Activated naive CD8-positive, alpha-beta T cell treated with anti-CD3 and anti-CD28 coated beads for 36 hours (primary cell): Measurements from ENCODE around the gene TAOK1. TPM values are rescaled to one million over a fixed set of nuclear protein-coding genes. Genes with fewer than 3 reads are reported as not detected.
"Not testable (repeated sequence)": the region's sequence is repeated elsewhere in the genome, so short reads cannot be mapped to it uniquely, and the experiment has no call there.

Experiments
- DNase-seq: peaks from one replicate; pipeline ENCODE4 v3.0.0; 2021
- H3K27ac Mint-ChIP-seq: one replicate; pipeline ENCODE4 v1.8.0; 2022; ENCODE audit warnings: mild to moderate bottlenecking, moderate library complexity, mixed read lengths
- H3K27me3 Mint-ChIP-seq: one replicate; pipeline ENCODE4 v1.8.0; 2022; ENCODE audit warnings: mild to moderate bottlenecking, mixed read lengths
- H3K36me3 Mint-ChIP-seq: one replicate; pipeline ENCODE4 v1.8.0; 2021; ENCODE audit warnings: mild to moderate bottlenecking, mixed read lengths
- H3K4me1 Mint-ChIP-seq: one replicate; pipeline ENCODE4 v1.8.0; 2021; ENCODE audit warnings: mixed read lengths
- H3K4me3 Mint-ChIP-seq: one replicate; pipeline ENCODE4 v1.8.0; 2022; ENCODE audit warnings: mild to moderate bottlenecking, moderate library complexity, mixed read lengths
- H3K9me3 Mint-ChIP-seq: one replicate; pipeline ENCODE4 v1.8.0; 2022; ENCODE audit warnings: mixed read lengths
- total RNA-seq, 2 experiments: library from RNA; stranded (reverse); gene quantifications; one replicate each; pipeline ENCODE4 v1.2.3, GENCODE V29; 2021

TAOK1 gene
- total RNA-seq, 2 experiments from 2014 or later = 20.8 to 25.8 TPM

DNA sequence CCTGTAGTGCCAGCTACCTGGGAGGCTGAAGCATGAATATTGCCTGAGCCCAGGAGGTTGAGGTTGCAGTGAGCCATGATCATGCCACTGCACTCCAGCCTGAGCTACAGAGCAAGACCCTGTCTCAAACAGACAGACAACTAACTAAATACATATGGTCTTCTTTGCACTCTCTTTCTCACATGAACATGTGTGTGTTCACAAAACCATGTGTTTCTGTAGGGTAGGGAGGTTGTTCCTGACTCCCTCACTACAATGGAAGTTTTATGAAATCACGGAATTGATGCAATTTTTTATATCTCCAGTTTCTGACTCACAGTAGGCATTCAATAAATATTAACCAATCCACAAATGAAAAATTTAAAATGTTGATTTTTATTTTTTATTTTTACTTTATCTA, 128.2 kb downstream of the TAOK1 start:
- Mint-ChIP-seq H3K4me1 (no peaks in the 10 kb centered on the region), H3K4me3 (no peak overlapping the region), H3K27me3 (no peaks in the 10 kb centered on the region), H3K9me3 (no peaks in the 10 kb centered on the region), H3K27ac (no peak overlapping the region), H3K36me3 (peaks cover 17% of the 10 kb centered on the region)
- no peak for DNase-seq

DNA sequence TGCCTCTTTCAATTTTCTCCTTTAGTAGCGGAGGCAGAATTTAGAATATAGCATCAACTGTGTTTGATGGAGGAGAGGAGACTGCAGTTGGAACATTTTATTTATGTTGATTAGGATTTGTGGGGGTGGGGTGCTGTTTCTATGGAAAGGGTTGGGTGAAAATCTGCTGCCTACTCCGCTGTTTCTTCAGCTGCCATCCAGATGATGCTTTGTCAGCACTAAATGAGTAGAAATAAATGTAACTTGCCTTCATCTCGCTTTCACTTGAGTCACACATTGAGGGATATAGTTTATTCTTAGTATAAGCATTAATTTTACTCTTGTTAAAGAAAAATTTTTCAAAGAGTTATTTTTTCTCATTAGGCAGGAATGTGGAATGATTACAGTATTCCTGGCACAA, 134.5 kb downstream of the TAOK1 start:
- Mint-ChIP-seq H3K36me3 (peaks cover 1% of the 10 kb centered on the region), H3K27me3 (no peaks in the 10 kb centered on the region), H3K27ac (no peak overlapping the region)

DNA sequence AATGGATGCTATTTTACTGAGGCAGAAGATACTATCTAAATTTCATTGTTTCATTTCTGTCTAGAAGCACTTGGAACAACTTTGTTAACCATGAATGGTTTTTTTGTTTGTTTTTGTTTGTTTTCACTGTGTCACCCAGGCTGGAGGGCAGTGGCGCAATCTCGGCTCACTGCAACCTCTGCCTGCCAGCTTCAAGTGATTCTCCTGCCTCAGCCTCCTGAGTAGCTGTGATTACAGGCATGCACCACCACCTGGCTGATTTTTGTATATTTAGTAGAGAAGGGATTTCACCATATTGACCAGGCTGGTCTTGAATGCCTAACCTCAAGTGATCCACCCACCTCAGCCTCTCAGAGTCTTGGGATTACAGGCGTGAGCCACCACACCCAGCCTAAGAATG, 136.2 kb downstream of the TAOK1 start:
- H3K27me3 Mint-ChIP-seq = no peaks in the 10 kb centered on the region
- no peaks in the 10 kb centered on the region for H3K36me3 Mint-ChIP-seq
- H3K4me3 Mint-ChIP-seq = no peak overlapping the region
- no peak overlapping the region for H3K27ac Mint-ChIP-seq
- no peak for DNase-seq
- H3K4me1 Mint-ChIP-seq = no peaks in the 10 kb centered on the region
- H3K9me3 Mint-ChIP-seq = no peaks in the 10 kb centered on the region

More for the DNA sequence above, 134.5 kb downstream of the TAOK1 start:
- no peaks in the 10 kb centered on the region for H3K4me1 Mint-ChIP-seq
- DNase-seq = no peak
- no peaks in the 10 kb centered on the region for H3K9me3 Mint-ChIP-seq
- H3K4me3 Mint-ChIP-seq = no peak overlapping the region

DNA sequence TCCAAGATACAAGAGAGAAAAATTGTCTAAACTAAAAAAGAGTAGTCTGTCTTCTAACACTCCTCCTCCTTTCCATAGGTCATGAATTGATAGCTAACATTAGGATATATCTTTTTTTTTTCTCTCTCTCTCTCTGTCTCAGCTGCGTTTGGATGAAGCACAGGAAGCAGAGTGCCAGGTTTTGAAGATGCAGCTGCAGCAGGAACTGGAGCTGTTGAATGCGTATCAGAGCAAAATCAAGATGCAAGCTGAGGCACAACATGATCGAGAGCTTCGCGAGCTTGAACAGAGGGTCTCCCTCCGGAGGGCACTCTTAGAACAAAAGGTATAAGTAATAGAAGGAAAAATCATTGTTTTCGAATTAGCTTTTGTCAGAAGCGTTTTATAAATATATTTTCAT, 143.8 kb downstream of the TAOK1 start:
- no peaks in the 10 kb centered on the region for H3K9me3 Mint-ChIP-seq
- DNase-seq = no peak
- H3K4me3 Mint-ChIP-seq = no peak overlapping the region
- H3K27me3 Mint-ChIP-seq = no peaks in the 10 kb centered on the region
- H3K27ac Mint-ChIP-seq = no peak overlapping the region
- no peaks in the 10 kb centered on the region for H3K4me1 Mint-ChIP-seq
- peaks cover 9% of the 10 kb centered on the region for H3K36me3 Mint-ChIP-seq

DNA sequence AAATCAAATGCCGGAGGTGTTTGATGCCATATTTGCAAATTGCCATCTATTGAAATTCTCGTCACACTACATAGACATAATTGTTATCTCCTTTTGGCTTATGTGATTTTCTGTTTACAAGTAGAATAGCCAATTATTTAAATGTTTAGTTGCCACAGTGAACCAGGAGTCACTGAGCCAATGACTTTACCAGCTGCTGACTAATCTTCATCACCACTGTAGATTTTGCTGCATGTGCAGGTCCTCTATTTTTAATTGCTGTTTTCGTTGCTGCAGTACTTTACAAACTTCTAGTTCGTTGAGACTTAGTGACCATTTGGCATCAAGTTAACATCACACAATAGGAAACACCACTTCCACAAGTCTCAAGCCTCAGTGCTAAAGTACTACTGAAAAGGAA, 153.9 kb downstream of the TAOK1 start:
- H3K27ac Mint-ChIP-seq = no peak overlapping the region
- H3K4me1 Mint-ChIP-seq = peaks cover 3% of the 10 kb centered on the region
- no peak for DNase-seq
- peaks cover 5% of the 10 kb centered on the region for H3K36me3 Mint-ChIP-seq
- no peaks in the 10 kb centered on the region for H3K27me3 Mint-ChIP-seq
- H3K4me3 Mint-ChIP-seq = no peak overlapping the region
- no peaks in the 10 kb centered on the region for H3K9me3 Mint-ChIP-seq

DNA sequence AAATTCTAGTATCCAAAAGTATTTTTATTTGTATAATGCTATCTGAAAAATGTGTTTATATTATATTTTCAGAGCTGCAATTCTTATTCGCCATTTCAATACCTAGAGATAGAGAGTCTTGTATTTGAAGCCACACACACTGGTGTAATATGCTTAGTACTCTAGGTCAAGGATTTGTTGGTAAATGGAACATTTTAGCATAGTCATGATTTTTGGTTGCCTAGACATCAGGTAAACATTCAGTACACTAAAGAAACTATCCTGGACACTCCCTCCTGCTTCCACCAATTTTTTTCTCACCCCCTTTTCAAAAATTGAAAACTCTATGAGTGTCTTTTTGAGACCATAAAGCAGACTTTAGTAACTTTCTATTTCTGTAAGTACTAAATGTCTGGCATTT, 155.9 kb downstream of the TAOK1 start:
- Mint-ChIP-seq H3K9me3 (no peaks in the 10 kb centered on the region), H3K4me1 (peaks cover 6% of the 10 kb centered on the region)

DNA sequence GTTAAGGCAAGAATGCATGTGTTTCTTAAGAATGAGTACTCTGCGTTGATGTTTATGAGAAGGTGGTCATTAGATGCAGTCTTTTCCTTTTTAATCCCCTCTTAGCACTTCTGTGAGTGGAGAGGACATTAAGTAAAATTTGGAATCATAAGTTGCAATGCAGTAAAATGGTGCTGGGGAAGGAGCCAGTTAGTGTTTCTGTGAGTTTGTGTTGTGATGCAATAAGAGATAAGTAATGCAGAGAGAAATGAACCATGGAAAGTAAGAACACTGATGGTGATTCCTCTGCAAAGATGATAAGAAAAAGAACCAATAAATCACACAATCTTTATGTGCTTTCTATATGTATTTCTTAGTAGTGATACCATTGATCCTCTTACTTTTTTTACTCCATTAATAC, 156.7 kb downstream of the TAOK1 start:
- H3K4me3 Mint-ChIP-seq = no peak overlapping the region
- H3K27ac Mint-ChIP-seq = no peak overlapping the region
- DNase-seq = no peak
- peaks cover 6% of the 10 kb centered on the region for H3K4me1 Mint-ChIP-seq
- no peaks in the 10 kb centered on the region for H3K27me3 Mint-ChIP-seq
- no peaks in the 10 kb centered on the region for H3K9me3 Mint-ChIP-seq
- H3K36me3 Mint-ChIP-seq = peaks cover 4% of the 10 kb centered on the region

More for the DNA sequence above, 155.9 kb downstream of the TAOK1 start:
- Mint-ChIP-seq H3K27ac (no peak overlapping the region), H3K36me3 (peaks cover 4% of the 10 kb centered on the region), H3K27me3 (no peaks in the 10 kb centered on the region), H3K4me3 (no peak overlapping the region)
- DNase-seq = no peak

DNA sequence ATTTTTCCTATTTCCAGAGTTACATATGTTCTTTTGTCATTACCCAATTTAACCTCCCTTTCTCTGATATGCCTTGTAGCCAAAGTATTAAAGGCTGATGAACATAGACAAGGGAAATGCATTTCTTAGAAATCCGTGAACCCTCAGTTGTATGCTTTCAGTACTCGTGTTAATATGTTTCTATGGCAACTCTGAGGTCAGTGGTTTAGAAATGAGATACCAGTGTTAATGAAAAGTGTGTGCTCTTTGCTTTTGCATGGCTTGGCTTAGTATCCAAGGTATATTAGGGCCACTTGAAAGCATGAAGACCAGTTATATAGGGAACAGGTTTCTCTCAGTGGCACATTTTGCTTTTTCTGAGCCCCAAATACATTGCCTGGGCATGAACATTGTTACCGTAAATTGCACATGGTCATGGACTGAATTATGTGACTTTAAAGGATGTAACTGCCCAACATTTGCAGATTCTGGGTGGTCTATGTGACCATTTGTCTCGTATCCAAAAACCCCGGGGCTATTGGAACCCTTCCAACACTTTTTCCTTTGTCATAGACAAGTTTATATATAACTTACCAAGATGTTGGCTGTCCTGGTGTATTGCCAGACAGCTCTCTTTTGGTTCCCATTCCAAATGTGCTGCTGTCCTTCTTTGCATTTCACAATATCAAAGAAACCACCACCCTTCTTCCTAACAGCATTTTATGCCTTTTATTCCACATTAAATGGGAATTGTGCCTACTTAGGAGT, 159.2 kb downstream of the TAOK1 start:
- Mint-ChIP-seq H3K4me3 (no peak overlapping the region), H3K36me3 (no peaks in the 10 kb centered on the region), H3K27me3 (no peaks in the 10 kb centered on the region), H3K27ac (no peak overlapping the region), H3K9me3 (no peaks in the 10 kb centered on the region), H3K4me1 (peaks cover 6% of the 10 kb centered on the region)
- no peak for DNase-seq

DNA sequence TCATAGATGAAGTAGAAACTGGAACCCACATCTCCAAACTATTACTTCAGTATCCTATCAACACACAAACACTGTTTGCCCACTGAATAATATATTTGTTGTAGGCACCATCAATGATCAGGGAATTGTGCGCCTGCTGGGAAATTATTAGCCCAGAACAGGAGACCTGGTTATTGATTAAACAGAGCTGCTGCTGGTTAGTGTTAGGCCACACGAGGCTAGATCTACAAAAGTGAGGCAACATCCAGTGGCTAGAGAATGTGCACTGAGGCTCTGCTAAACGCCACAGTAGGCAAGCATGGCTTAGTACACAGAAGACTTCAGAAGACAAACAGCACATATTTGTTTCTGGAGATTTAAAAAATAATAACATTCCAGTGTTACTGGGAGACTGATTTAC, 165.7 kb downstream of the TAOK1 start:
- Mint-ChIP-seq H3K4me1 (peaks cover 8% of the 10 kb centered on the region), H3K36me3 (peaks cover 4% of the 10 kb centered on the region), H3K4me3 (no peak overlapping the region), H3K9me3 (no peaks in the 10 kb centered on the region), H3K27ac (no peak overlapping the region), H3K27me3 (peaks cover 3% of the 10 kb centered on the region)
- DNase-seq = no peak

DNA sequence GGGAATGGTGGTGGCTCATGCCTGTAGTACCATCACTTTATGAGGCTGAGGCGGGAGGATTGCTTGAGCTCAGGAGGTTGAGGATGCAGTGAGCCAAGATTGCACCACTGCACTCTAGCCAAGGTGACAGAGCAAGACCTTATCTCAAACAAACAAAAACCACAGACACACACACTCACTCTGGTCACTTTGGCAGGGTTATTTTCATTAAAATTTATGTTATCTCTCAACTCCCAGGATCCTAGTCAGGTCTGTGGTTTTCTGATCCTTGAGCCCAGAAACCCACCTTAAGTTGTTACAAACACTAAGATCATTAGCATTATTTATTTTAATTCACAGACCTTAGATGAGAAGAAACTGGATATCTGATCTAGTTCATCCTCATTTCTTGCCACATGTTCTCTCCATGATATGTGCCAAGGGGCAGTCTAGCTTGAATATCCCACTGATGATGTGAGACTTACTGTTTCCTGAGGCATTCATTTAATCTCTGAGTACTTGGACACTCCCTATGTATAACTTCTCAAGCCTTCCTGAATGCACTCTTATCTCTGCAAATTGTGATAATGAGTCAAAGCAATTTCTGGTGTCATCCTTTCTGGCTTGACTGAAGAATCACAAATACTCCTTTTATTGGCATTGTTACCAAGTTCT, 167.0 kb downstream of the TAOK1 start:
- DNase-seq = no peak
- peaks cover 11% of the 10 kb centered on the region for H3K4me1 Mint-ChIP-seq
- peaks cover 3% of the 10 kb centered on the region for H3K27me3 Mint-ChIP-seq
- no peak overlapping the region for H3K27ac Mint-ChIP-seq
- H3K4me3 Mint-ChIP-seq = no peak overlapping the region
- H3K36me3 Mint-ChIP-seq = peaks cover 9% of the 10 kb centered on the region
- H3K9me3 Mint-ChIP-seq = no peaks in the 10 kb centered on the region

DNA sequence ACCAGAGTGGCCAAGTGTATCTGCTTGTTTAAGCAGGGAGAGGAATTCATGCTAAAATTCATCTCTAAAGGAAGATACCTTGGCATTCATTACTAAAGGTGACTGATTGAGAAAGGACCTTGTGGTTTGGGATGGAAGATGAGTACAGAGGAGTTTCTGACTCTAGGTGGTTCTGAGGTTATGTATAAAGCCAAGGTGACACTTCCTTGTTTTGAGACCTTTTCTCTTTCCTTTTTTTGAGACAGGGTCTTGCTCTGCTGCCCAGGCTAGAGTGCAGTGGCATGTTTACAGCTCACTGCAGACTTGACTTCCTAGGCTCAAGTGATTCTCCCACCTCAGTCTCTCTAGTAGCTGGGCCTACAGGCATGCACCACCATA, 167.6 kb downstream of the TAOK1 start:
- Mint-ChIP-seq H3K27ac (no peak overlapping the region), H3K4me3 (no peak overlapping the region)

DNA sequence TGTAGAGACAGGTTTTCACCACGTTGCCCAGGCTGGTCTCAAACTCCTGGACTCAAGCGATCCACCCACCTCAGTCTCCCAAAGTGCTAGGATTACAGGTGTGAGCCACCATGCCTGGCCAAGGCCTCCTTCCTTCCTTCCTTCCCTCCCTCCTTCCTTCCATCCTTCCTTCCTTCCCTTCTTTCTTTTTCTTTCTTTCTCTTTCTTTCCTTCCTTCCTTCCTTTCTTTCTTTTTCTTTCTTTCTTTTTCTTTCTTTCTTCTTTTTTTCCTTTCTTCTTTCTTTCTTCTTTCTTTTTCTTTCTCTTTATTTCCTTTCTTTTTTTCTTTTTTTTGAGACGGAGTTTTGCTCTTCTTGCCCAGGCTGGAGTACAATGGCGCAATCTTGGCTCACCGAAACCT, 168.0 kb downstream of the TAOK1 start:
- H3K27me3 Mint-ChIP-seq, H3K27ac Mint-ChIP-seq, H3K9me3 Mint-ChIP-seq, DNase-seq, H3K36me3 Mint-ChIP-seq, H3K4me3 Mint-ChIP-seq: not testable (repeated sequence)
- H3K4me1 Mint-ChIP-seq = peaks cover 11% of the 10 kb centered on the region

More for the DNA sequence above, 167.6 kb downstream of the TAOK1 start:
- no peak for DNase-seq
- H3K9me3 Mint-ChIP-seq = no peaks in the 10 kb centered on the region
- H3K27me3 Mint-ChIP-seq = peaks cover 3% of the 10 kb centered on the region
- peaks cover 11% of the 10 kb centered on the region for H3K4me1 Mint-ChIP-seq
- H3K36me3 Mint-ChIP-seq = peaks cover 9% of the 10 kb centered on the region

DNA sequence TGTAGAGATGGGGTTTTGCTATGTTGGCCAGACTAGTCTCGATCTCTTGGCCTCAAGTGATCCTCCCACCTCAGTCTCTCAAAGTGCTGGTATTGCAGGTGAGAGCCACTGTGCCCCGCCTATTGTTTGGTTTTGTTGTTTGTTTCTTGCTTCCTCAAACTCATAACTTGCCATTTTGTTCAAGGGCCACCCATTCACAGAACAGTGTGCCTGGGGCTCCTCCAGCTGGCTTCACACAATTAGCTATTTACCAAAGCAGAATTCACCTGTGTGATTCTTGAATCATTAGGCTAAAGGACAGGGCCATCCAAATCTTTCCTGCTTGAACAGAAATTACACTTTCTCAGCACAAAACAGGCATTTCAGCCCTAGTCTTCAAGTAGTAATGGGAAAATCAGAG, 169.5 kb downstream of the TAOK1 start:
- DNase-seq = no peak
- Mint-ChIP-seq H3K4me1 (peaks cover 18% of the 10 kb centered on the region), H3K4me3 (no peak overlapping the region), H3K9me3 (no peaks in the 10 kb centered on the region), H3K27me3 (peaks cover 3% of the 10 kb centered on the region), H3K27ac (no peak overlapping the region), H3K36me3 (peaks cover 13% of the 10 kb centered on the region)

DNA sequence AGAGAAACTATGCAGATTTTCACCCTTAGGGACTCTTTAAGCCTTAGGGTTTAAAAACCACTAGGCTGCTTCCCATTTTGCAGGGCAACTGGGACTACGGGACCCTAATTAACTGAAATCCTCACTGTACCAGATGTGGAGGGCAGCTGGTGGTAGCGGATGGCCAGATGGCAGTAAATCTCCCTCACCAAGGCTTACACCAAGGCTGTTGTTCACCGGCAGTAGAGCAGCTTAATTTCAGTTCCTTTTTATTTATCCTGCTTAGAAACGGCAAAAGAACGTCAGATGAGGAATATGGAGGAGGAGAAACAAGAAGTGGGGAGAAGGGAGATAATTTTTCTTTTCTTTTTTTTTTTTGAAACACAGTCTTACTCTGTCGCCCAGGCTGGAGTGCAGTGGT, 170.2 kb downstream of the TAOK1 start:
- Mint-ChIP-seq H3K4me1 (peaks cover 18% of the 10 kb centered on the region), H3K9me3 (no peaks in the 10 kb centered on the region), H3K36me3 (peaks cover 14% of the 10 kb centered on the region), H3K4me3 (no peak overlapping the region), H3K27me3 (peaks cover 3% of the 10 kb centered on the region), H3K27ac (no peak overlapping the region)
- no peak for DNase-seq

DNA sequence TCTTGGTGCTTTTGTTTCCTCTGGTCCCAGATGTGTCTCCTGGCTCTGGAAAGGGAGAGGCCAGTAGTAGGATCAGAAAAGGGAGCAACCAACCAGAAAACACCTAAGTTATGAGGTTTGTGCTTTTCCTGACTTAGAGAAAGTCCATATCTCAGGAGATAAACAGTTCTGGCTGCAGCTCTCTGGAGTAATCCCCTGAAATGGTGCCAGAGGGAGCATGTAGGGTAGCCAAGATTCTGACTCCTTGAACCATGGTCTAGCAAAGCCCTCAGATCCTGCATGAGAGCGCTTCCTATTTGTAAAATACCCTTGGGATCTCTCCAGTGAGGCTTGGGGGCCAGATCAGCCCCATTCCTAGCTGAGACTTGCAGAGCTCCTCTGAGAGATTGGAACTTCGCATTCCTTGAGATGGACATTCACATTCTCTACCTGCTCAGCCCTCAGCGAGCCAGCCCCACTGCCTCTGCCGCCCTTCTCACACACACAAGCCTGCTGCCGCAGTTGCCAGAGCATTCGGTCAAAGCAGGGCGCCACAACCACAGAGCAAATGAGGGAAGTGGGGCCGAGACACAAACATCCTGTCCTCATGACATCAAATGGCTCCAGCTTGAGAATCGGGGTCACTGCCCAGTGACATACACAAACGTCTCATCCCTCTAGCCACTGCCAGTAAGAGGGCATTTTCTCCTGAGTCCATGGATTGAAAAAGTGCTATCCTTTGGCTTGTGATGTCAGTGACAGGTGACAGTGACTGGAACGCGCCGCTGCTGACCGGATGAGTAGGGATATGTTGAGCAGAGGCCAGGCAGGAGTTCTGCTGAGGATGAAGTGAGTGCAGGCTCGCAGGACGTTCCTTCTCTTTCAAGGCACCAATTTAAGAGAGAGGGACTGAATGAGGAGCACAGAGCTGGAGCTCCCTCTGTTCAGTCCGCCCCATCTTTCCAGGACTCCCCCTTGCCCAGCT, 171.7 kb downstream of the TAOK1 start:
- no peak overlapping the region for H3K27ac Mint-ChIP-seq
- no peak for DNase-seq

More for the DNA sequence above, 171.7 kb downstream of the TAOK1 start:
- H3K4me3 Mint-ChIP-seq = no peak overlapping the region
- H3K27me3 Mint-ChIP-seq = peaks cover 3% of the 10 kb centered on the region
- peaks cover 25% of the 10 kb centered on the region for H3K4me1 Mint-ChIP-seq
- H3K36me3 Mint-ChIP-seq = peaks cover 14% of the 10 kb centered on the region
- H3K9me3 Mint-ChIP-seq = no peaks in the 10 kb centered on the region
